Left renal pelvis (tissue), 4 donors: ENCODE results near the gene ARL3. TPM values are rescaled to one million over a fixed set of nuclear protein-coding genes. Genes with fewer than 3 reads are reported as not detected.

Experiments
- DNase-seq, 4 donors: peaks; one replicate each; pipeline ENCODE4 v3.0.0-alpha.2; 2013; ENCODE audit warnings: low read depth in 4 of 4, low spot score in 3 of 4
- polyA plus RNA-seq, 4 donors: library from polyadenylated mRNA; unstranded; fragments of 120-200 nt; gene quantifications; one replicate each; pipeline ENCODE4 v1.2.1, GENCODE V29; 2013; ENCODE audit not compliant: insufficient read length in 4 of 4

ARL3 gene
- polyA plus RNA-seq, 4 donors = 19.0 to 31.4 (median 28.5) TPM

DNA sequence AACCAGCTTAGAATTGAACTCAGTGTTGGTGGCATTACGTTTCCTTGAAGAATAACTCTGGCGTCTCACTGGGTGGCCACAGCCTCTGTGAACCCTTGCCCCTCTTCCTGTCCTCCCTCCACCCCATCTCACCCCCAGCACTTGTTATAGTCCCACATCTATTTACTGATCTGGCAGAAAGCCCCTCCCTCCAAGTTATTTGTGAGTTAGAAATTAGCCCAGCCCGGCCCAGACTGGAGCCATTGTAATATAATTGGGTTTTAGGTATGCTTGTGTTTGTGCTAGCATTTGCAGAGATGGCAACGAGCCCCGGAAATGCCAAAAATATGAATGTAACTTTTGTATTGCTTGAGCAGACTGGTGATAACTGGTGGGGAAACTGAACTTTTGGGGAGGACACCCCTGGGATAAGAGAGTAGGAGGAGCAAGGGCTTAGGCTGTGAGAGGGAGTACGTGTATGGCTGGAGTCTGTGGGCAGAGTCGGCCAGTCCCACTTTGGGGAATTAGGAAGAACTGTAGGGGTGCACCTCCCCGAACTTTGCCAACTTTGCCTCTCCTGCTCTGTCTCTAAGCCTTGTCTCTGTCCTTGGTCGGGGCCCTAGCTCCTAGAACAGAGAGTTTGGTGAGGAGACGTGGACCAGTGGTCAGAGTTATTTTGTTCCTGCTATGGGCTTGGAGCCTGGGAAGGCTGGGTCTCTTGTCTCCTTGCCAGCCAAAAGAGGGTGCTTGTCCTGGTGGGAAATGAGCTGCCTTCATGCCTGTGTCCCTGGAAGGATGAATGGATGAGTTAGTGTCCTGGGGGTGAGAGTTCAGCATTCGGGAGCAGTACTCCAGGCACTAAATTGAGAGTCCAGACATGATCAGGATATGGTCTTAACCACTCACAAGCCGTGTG, 89.2 kb downstream of the ARL3 start:
- no peak for DNase-seq

DNA sequence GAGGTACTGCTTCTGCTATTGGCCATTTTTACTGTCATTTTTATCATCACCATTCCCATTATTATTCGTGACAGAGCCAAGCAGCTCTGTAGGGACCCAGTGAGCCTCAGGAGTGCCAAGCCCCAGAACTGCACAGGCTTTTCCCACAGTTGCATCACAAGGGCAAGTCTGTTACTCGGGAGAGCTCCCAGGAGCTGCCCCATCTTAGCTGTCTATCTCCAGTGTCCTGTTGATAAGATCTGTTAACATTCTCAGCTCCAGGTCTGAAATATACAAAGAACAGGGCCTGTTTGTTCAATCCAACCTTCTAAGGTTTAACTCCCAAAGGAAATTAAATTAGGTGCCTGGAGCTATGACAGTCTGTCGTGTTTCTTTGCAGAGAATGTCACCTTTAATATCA, 90.1 kb downstream of the ARL3 start:
- DNase-seq = no peak

Other genes starting within 250 kb of the ARL3 start
- gene ACTR1A, start 211.7 kb downstream of the ARL3 start, polyA plus RNA-seq = 10 to 100 TPM; 80.6 to 92.0 (median 89.2) TPM
- gene SUFU, start 210.4 kb downstream of the ARL3 start, polyA plus RNA-seq = 10 to 100 TPM; 24.0 to 28.7 (median 27.6) TPM
- gene TRIM8, start 69.9 kb downstream of the ARL3 start, polyA plus RNA-seq = 100 to 1,000 TPM in 3 of 4 donors, 10 to 100 TPM in 1; 76.9 to 146 (median 129) TPM
- gene SFXN2, start 239 bp upstream of the ARL3 start, polyA plus RNA-seq = 10 to 100 TPM in 3 of 4 donors, 1 to 10 TPM in 1; 8.3 to 63.1 (median 50.1) TPM
- gene WBP1L, start 29.6 kb upstream of the ARL3 start, polyA plus RNA-seq = 10 to 100 TPM; 46.6 to 57.6 (median 47.6) TPM
- 1 to 10 TPM in 1 of 4 donors, under 1 TPM in 2, not detected in 1; 0.39 to 2.1 (median 0.63) TPM for gene CYP17A1, start 123.0 kb upstream of the ARL3 start, polyA plus RNA-seq
- gene BORCS7, start 139.9 kb upstream of the ARL3 start, polyA plus RNA-seq = 10 to 100 TPM; 50.9 to 60.2 (median 56.7) TPM
- gene AS3MT, start 155.1 kb upstream of the ARL3 start, polyA plus RNA-seq = 10 to 100 TPM; 18.8 to 27.2 (median 22.0) TPM
- 1 to 10 TPM; 5.4 to 9.9 (median 9.6) TPM for gene CNNM2, start 203.9 kb upstream of the ARL3 start, polyA plus RNA-seq